ENCODE measurements around the gene MTSS2.

GRCh38 chr16:70691223-70692129, 5.6 kb upstream of the MTSS2 start:
- TF ChIP-seq CTCF (IDR thresholded peaks at IDR 0.05; ENCODE audit: low read depth, low read length) (no peak), POLR2A (IDR thresholded peaks at IDR 0.05; ENCODE audit: extremely low read depth, insufficient read length) (no peak), MAX (IDR thresholded peaks at IDR 0.05; ENCODE audit: low read depth, low read length) (no peak)
